IMR-90 (cell line): ENCODE data around the gene RIMS3. TPM values are rescaled to one million over a fixed set of nuclear protein-coding genes. Genes with fewer than 3 reads are reported as not detected.

Experiments
- ATAC-seq: fragments of 200-7000 bp; cut with Tn5 transposase; 2 replicates; pipeline ENCODE4 v1.9.1; 2020; ENCODE audit warnings: low read depth, mild to moderate bottlenecking, moderate library complexity
- BruUV-seq: library from RNA; stranded (reverse); fragments of 400-500 nt; replicated peaks from 2 replicates; lab custom pipeline; 2021; lab: Mats Ljungman, UMichigan
- CTCF ChIA-PET: fragments of 300-600 bp; formaldehyde crosslinking; extraction: SDS; loops from one replicate; lab custom pipeline; 2021; ENCODE audit warnings: antibody characterized with exemption; lab: Yijun Ruan, JAX
- POLR2A ChIA-PET: fragments of 300-600 bp; sonication (Branson Sonifier 250); formaldehyde crosslinking; loops from one replicate; lab custom pipeline; 2022; ENCODE audit warnings: antibody characterized with exemption; ENCODE audit not compliant: unreplicated experiment; lab: Charles Lee
- DNase-seq: peaks from one replicate; pipeline ENCODE4 v3.0.0; 2013
- H2AFZ ChIP-seq: replicated peaks from 2 replicates; pipeline ENCODE3; 2013; ENCODE audit warnings: low read length, mild to moderate bottlenecking; ENCODE audit not compliant: poor library complexity
- H2AK5ac ChIP-seq: 2 replicates; pipeline ENCODE4 v1.6.1; 2013; ENCODE audit warnings: low read depth, low read length, inconsistent platforms
- H2AK9ac ChIP-seq: replicated peaks from 2 replicates; pipeline ENCODE3; 2013; ENCODE audit warnings: mild to moderate bottlenecking, low read depth, low read length, moderate library complexity; ENCODE audit not compliant: poor library complexity
- H2BK120ac ChIP-seq: 2 replicates; pipeline ENCODE4 v1.6.1; 2013; ENCODE audit warnings: low read depth, low read length, inconsistent platforms
- H2BK15ac ChIP-seq: 3 replicates; pipeline ENCODE4 v1.6.1; 2013; ENCODE audit warnings: low read depth, low read length, inconsistent platforms
- H2BK20ac ChIP-seq: 2 replicates; pipeline ENCODE4 v1.6.1; 2013; ENCODE audit warnings: low read depth, mild to moderate bottlenecking, inconsistent platforms, low read length, moderate library complexity
- H2BK5ac ChIP-seq: 2 replicates; pipeline ENCODE4 v1.6.1; 2013; ENCODE audit warnings: mild to moderate bottlenecking, low read depth, low read length, inconsistent platforms; ENCODE audit not compliant: poor library complexity, severe bottlenecking
- H3K14ac ChIP-seq: replicated peaks from 2 replicates; pipeline ENCODE4 v1.6.1; 2013; ENCODE audit warnings: low read depth, low read length, inconsistent platforms
- H3K18ac ChIP-seq: 2 replicates; pipeline ENCODE4 v1.6.1; 2013; ENCODE audit warnings: low read depth, low read length, control low read depth
- H3K23ac ChIP-seq: 2 replicates; pipeline ENCODE4 v1.6.1; 2013; ENCODE audit warnings: low read depth, low read length, inconsistent platforms
- H3K27ac ChIP-seq: 2 replicates; pipeline ENCODE4 v1.5.1; 2013; ENCODE audit warnings: mild to moderate bottlenecking, control low read depth, low read length; ENCODE audit not compliant: insufficient read depth
- H3K27me3 ChIP-seq: 2 replicates; pipeline ENCODE4 v1.6.1; 2013; ENCODE audit warnings: low read length; ENCODE audit not compliant: control insufficient read depth, insufficient read depth
- H3K36me3 ChIP-seq: 2 replicates; pipeline ENCODE4 v1.6.1; 2013; ENCODE audit warnings: low read length, mixed read lengths; ENCODE audit not compliant: control insufficient read depth, insufficient read depth
- H3K4ac ChIP-seq: 2 replicates; pipeline ENCODE4 v1.6.1; 2013; ENCODE audit warnings: low read depth, low read length, inconsistent platforms
- H3K4me1 ChIP-seq: 2 replicates; pipeline ENCODE4 v1.6.1; 2013; ENCODE audit warnings: low read length, mixed read lengths; ENCODE audit not compliant: control insufficient read depth, insufficient read depth
- H3K4me2 ChIP-seq: 2 replicates; pipeline ENCODE4 v1.6.1; 2013; ENCODE audit warnings: low read depth, mild to moderate bottlenecking, control low read depth, low read length, moderate library complexity
- H3K4me3 ChIP-seq: 2 replicates; pipeline ENCODE4 v1.5.1; 2013; ENCODE audit warnings: low read depth, mild to moderate bottlenecking, control low read depth, low read length, moderate library complexity; ENCODE audit not compliant: insufficient read depth
- H3K56ac ChIP-seq: 2 replicates; pipeline ENCODE4 v1.6.1; 2013; ENCODE audit warnings: low read length, inconsistent platforms; ENCODE audit not compliant: insufficient read depth; ENCODE audit errors: extremely low read depth
- H3K79me1 ChIP-seq, 2 experiments: 2 replicates each; pipeline ENCODE4 v1.6.1; 2013; ENCODE audit warnings: low read length in 2 of 2, inconsistent platforms in 1 of 2, low read depth in 1 of 2
- H3K9ac ChIP-seq: 2 replicates; pipeline ENCODE4 v1.6.1; 2013; ENCODE audit warnings: low read depth, low read length, control low read depth
- H3K9me1 ChIP-seq: 2 replicates; pipeline ENCODE4 v1.6.1; 2013; ENCODE audit warnings: low read length, inconsistent platforms; ENCODE audit not compliant: insufficient read depth
- H3K9me3 ChIP-seq: 2 replicates; pipeline ENCODE4 v1.6.1; 2013; ENCODE audit warnings: low read length; ENCODE audit not compliant: control insufficient read depth, insufficient read depth
- H4K20me1 ChIP-seq: 2 replicates; pipeline ENCODE4 v1.6.1; 2013; ENCODE audit warnings: low read length, inconsistent platforms; ENCODE audit not compliant: insufficient read depth
- H4K5ac ChIP-seq: 2 replicates; pipeline ENCODE4 v1.6.1; 2013; ENCODE audit warnings: mild to moderate bottlenecking, low read depth, low read length, control low read depth
- H4K8ac ChIP-seq, 2 experiments: 2 replicates each; pipeline ENCODE4 v1.6.1; 2013; ENCODE audit warnings: low read depth in 2 of 2, low read length in 2 of 2, control low read depth in 1 of 2, inconsistent platforms in 1 of 2
- H4K91ac ChIP-seq: 2 replicates; pipeline ENCODE4 v1.6.1; 2013; ENCODE audit warnings: low read depth, low read length, inconsistent platforms; ENCODE audit not compliant: insufficient read depth
- CEBPB ChIP-seq: IDR thresholded peaks from 2 replicates; pipeline ENCODE4 v1.6.1; 2012; ENCODE audit warnings: low read depth, low read length, improper control_type of control experiment
- FOS ChIP-seq: fragments of 150-350 bp; IDR thresholded peaks from 2 replicates; pipeline ENCODE4 v1.6.1; 2016; ENCODE audit warnings: low read depth, low read length
- MAFK ChIP-seq: IDR thresholded peaks from 2 replicates; pipeline ENCODE4 v1.6.1; 2012; ENCODE audit warnings: low read depth, low read length, improper control_type of control experiment
- SMC3 ChIP-seq: fragments of 150-350 bp; IDR thresholded peaks from 2 replicates; pipeline ENCODE4 v1.6.1; 2016; ENCODE audit warnings: low read depth, mild to moderate bottlenecking, antibody characterized with exemption, low read length, moderate library complexity
- USF2 ChIP-seq: fragments of 150-350 bp; IDR thresholded peaks from 2 replicates; pipeline ENCODE4 v1.6.1; 2017; ENCODE audit warnings: mild to moderate bottlenecking, antibody characterized with exemption, low read length, low read depth
- WGBS, 2 experiments: methylation state at CpG; one replicate each; pipeline versions ENCODE4 v1.1.5 to v1.1.7; 2013; ENCODE audit warnings: missing lambda C conversion rate in 2 of 2; ENCODE audit not compliant: insufficient read length in 1 of 2; ENCODE audit errors: extremely low coverage in 2 of 2; 5-methylcytosine and 5-hydroxymethylcytosine counted together
- dilution Hi-C: fragments of 300-500 bp; cut with HindIII; formaldehyde crosslinking; loops from one replicate; pipeline ENCODE4 v1.14.3; 2018; ENCODE audit warnings: low sequenced_read_pairs; ENCODE audit not compliant: unreplicated experiment
- in situ Hi-C: fragments of 300-500 bp; cut with MboI; formaldehyde crosslinking; loops from 3 replicates; pipeline ENCODE4 v1.14.3; 2019; ENCODE audit warnings: low sequenced_read_pairs, inconsistent platforms, mixed read lengths
- intact Hi-C: fragments of 100-400 bp; cut with micrococcal nuclease; formaldehyde crosslinking; loops from 2 replicates; pipeline ENCODE4 v1.10.0; 2022
- polyA plus RNA-seq, 3 experiments: library from polyadenylated mRNA; depleted of rRNA; stranded (reverse); fragments of >200 nt; gene quantifications; 2 replicates each; pipeline ENCODE4 v1.2.3, GENCODE V29; 2012; ENCODE audit warnings: low replicate concordance in 1 of 3
- total RNA-seq: library from RNA; depleted of rRNA; stranded (reverse); fragments of >200 nt; gene quantifications from 2 replicates; pipeline ENCODE4 v1.2.3, GENCODE V29; 2012

RIMS3 gene
- total and polyA plus RNA-seq, 2 of the 4 experiments (the other 2 are of a cell fraction): 0.10 to 0.36 TPM

GRCh38 chr1:40637470-40638007, 27.9 kb downstream of the RIMS3 start:
- no TSS peak for BruUV-seq
- Histone ChIP-seq H2BK5ac (no peak overlapping the region), H3K14ac (no peak overlapping the region), H3K18ac (no peak overlapping the region), H3K27me3 (peaks cover 20% of the 10 kb centered on the region), H3K4me3 (no peak overlapping the region), H3K4me2 (no peak overlapping the region), H3K36me3 (no peaks in the 10 kb centered on the region), H2AK9ac (no peak overlapping the region), H4K91ac (no peak overlapping the region), H3K56ac (no peak overlapping the region), H2BK20ac (no peak overlapping the region), H4K5ac (no peak overlapping the region), H4K8ac (no peak overlapping the region), H2BK120ac (no peak overlapping the region), H3K27ac (no peak overlapping the region), H3K9me1 (no peaks in the 10 kb centered on the region), H3K4ac (no peak overlapping the region), H2AK5ac (no peak overlapping the region), H3K23ac (no peak overlapping the region), H3K9ac (no peak overlapping the region), H3K4me1 (no peaks in the 10 kb centered on the region), H2BK15ac (no peak overlapping the region), H2AFZ (no peak overlapping the region), H3K79me1 (no peaks in the 10 kb centered on the region), H3K9me3 (no peaks in the 10 kb centered on the region), H4K20me1 (no peaks in the 10 kb centered on the region)
- 33% methylated on average over 1 of the region's 3 CpGs; no CpG with 5 or more reads in 1 of the 2 experiments for WGBS, 2 experiments
- ATAC-seq: no peak
- dilution Hi-C loops (no loop called here), in situ Hi-C loops (loop anchor here (25.0 kb wide), 1 partner anchor 325 kb away; no protein-coding TSS in a partner anchor), intact Hi-C loops (no loop called here)
- ChIA-PET POLR2A (no interaction called here), CTCF (no interaction called here)
- TF ChIP-seq USF2 (no peak), MAFK (no peak), SMC3 (no peak), FOS (no peak), CEBPB (no peak)
- DNase-seq: no peak
